Activated CD4-positive, alpha-beta T cell treated with anti-CD3 and anti-CD28 coated beads, Interleukin-2, amount 50 U/mL, for 24 hours (primary cell): ENCODE measurements around the gene RAP1A.

Experiments used
- DNase-seq, 2 donors: peaks; one replicate each; pipeline ENCODE4 v3.0.0-alpha.2; 2020; ENCODE audit warnings: low read depth in 1 of 2, low spot score in 1 of 2

Gene RAP1A

DNA sequence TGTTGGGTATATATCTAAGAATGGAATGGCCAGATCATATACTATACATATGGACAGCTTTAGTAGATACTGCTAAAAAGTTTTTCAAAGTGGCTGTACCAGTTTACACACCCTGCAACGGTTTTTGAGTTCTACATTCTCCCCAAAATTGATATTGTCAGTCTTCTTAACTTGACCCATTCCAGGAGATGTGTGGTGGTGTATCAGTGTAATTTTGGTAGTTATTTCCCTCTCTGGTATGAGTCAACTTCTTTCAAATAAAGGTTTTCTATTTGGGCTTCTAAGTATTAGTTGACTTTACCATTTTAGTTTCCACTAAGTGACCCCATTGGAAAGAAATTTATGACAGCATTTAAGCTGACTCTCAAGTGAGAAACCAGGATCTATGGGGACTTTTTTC, 90.4 kb downstream of the RAP1A start:
- no peak for DNase-seq

DNA sequence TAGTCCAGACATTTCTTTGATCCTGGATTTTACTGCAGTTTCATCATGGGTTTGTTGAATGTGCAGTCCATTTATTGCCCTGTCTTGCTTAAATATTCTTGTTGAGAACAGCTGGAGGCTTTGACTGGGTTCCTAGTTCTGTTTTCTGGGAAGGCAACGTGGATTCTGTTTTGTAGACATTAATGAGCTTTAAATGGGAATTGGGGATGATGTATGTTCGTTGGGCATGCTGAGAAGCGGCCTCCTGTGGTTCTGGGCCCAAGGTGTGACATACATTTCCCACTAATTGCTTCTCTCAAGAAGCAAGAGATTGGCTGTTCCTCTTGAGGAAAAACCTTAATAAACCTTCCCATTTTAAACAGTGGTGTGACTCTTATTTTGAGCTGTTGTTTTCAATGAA, 96.7 kb downstream of the RAP1A start:
- DNase-seq: no peak

DNA sequence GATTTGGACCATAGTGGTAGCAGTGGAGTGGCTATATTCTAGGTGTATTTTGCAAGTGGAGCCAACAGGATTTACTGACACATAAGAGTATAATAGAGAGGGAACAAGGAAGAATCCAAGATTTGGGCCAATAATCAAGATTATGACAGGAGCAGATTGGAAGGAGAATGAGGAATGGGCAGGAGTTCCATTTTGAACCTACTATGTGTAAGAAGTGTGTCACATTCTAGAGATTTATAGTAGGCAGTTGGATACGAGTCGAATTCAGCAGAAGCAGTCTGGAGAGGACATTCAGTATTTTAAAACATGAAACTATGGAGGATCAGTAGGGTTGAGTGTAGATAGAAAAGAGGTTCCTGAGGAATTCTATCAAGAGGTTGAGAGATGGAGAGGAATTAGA, 97.9 kb downstream of the RAP1A start:
- DNase-seq: no peak

DNA sequence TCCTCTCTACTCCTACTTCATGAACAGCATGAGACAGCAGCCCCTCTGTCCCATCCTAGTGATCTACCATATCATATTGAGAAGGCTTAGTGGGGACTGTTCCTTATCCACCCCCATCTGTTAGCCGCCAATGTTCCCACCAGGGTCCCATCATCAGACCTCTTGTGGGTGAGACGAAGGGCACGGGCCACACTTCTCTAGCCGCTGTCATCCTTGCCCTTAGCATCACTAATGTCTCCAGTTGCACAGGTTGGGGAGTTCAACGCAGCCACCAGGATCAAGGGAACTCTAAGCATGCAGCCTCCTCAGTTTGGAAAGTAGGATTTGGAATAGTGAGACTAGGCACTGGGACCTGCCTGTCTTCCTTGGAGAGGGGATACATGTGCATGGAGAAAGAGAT, 99.5 kb downstream of the RAP1A start:
- no peak for DNase-seq

DNA sequence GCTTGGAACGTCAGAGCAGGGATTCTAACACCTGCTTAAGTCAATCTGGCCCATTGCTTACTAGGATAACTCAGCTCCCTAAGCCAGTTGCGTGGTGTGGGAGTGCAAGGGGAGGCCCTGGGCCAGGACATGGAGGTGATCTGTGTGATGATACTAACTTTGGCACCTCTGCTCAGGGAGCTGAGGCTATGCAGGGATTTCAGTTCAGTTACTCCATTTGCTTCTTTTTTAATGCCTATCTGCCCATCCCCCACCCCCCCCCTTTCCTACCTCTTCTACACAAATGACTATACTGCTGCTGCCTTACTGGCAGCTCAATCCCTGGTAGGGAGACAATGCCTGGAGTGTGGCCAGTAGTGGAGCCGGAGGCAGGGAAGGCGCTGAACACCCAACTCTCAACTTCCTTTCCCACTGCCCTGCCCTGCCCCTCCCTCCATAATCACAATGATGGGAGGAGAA, 100.1 kb downstream of the RAP1A start:
- DNase-seq: no peak

DNA sequence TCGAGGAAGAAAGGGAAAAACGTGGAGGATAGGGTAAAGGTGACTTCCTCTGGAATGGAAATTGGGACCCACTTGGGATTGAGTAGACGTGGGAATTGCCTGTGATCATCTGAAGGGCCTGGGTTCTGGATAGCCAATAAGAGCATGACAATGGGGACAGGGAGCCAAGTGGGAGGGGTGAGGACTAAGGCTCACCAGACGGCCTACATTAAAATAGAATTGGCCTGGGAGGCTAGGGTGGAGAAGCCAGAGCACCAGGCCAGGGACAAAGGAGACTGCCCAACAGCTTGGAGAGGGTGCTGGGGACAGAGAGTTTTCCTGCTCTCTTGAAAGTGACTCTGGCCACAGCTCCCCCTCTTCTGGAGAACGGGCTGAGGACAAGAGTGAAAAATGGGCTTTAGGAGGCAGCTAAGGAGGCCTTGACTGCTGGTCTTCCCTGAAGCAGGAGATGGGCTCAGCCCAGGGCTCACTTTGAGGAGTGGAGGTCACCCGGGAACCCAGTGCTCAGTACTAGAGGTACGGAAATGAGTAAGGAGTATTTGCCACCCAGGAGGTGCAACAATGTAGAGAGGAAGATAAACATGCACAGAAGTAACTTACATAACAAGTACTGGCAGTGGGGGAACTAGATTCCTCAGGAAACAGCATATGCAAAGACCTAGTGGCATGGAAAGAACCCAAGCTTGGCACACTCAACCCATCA, 100.8 kb downstream of the RAP1A start:
- no peak for DNase-seq

DNA sequence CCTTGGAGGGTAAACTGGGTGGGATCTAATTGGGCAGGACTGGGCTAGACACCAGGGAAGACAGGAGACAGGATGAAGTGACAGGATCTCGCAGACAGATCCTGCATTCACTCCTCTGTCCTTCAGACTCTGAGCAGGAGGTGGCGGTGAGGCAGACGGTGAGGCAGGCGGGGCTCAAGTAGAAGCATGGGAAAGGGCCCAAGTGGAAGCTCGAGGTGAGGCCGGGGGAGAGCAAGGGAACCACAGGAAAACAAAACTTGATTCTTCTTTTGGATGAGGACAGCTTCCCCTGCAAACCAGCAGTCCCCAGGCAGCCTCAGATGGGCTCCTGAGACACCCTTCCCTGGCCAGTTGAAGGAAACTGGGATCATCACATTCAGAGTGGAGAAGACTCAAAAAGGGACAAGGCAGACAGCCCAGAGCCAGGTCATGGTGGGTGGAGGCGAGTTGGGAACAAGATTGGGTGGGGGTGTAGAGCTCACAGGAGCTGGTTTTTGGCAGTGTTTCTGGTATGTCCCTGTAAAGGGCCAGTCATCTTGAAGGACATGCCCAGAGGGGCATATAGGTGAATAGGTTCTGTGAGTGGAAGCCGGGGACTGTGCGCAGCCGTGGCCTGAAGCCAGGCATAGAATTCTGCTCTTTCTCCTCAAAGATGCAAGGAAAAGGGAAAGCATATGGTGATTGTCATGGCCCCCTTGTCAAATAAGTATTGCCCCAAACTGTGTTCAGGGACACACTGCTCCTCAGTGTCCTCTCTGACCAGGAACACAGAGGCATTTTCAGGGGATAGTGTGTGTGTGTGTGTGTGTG, 101.6 kb downstream of the RAP1A start:
- no peak for DNase-seq

DNA sequence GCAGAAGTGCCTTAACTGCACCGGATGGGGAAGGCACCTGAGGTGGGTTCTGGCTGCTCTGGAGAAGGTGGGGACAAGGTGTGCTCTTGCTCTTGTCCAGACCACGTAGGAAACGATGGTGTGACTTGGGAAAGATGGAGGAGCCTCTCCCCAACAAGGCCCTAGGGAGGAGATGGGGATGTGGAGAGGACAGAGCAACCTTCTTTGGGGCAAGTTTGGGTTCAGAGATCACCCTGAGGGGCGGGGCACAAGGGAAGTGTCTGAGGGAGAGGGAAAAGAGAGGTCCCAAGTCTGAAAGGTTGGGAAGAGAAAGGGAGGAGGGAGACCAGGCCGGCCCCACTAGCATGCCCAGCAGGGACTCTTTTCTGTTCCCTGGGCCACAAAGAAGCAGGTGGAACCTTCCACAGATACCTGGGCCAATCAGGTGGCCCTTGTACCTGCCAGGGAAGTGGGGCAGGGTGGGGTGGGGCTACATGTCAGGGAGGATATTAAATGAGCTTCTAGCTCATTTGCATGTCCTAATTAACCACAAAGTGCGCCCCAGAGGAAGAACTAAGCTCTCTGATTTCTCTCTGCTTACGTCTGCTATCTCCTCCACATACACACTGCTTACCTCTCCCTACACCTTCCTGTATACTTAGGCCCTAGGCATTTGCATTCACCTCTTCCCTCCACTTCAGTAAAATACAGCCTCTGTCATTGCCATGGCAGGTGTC, 103.7 kb downstream of the RAP1A start:
- DNase-seq: no peak

DNA sequence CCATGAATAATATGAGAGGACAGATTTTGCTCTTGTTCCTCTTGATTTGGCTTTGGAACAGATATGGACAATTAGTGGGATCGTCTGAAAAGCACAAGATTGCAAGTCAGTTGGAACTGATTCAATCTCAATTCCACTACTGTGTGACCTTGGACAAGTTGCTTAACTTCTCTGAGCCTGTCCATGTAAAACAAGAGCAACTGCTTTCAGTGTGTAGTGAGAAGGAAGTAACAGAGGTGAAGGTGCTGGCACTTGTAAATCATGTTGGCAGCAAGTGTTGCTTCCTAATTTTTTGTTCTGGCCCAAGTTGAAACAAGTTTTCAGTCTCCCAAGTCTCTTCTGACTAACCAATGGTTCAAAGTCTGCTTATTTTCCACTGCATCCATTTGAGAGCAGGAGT, 104.3 kb downstream of the RAP1A start:
- no peak for DNase-seq

DNA sequence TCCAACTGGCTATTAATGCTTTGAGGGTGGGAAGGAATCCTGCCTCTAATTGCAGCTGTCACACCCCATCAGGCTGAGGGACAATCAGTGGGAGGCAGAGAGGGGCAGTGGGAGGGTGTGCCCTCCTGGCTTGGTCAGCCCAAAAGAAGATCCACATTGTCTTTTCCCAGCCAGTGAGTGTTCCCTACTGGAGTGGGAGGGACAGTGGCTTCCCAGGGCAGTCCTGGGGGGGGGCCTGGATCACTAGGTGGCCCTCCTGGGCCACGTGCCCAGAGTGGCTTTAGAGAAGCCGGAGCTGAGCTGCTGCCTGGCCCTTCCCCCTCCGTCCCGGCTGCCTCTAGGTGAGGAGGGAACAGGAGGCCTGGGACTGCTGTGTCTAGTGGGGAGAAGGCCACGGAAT, 105.6 kb downstream of the RAP1A start:
- no peak for DNase-seq

DNA sequence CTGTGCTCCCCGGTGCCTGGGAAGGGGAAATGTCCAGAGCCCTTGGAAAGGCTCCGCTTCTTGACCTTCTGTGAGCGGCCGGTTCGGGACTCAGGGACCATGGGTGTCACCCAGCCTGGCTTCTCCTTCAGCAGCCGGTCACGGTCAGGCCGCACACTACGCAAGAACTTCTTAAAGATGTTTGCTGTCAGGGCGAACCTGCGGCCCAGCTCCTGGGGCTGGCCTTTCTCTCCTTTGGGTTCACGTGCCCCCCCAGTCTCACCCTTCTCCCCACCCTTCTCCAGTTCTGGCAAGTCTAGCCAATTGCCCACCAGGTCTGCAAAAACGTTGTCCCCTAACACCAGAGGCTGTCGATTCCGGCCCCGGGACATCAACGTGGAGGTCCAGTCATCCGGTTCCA, 107.5 kb downstream of the RAP1A start:
- DNase-seq: no peak

DNA sequence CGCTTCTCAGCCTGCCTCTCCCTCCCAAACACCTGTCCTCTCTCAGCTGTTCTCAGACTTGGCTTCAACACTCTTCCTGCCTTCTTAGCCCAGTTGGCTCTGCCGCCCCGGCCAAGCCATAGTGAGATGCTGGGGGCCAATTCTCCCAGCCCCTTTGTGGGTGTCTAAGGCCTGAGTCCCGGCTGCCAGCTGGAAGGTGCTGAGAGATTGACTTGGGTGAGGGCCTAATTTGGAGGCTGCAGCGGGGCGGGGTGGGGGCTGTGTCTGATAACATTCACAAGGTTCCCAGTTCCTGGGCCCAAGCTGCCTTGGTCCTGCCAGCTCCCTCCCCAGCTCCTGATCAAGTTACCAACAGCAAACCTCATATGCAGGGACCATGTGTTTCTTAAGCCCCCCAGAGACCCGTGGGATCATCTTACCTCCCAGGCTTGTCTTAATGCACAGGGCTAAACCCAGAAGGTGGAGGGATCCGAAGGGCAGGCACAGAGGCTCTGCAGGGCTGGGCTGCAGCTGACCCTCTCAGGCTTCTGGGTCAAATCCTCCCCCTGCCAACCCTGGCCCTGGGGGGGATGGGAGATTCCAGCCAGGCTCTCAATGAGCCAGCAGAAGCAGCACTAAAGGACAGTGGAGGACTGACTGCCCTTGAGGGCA, 109.8 kb downstream of the RAP1A start:
- DNase-seq: no peak

DNA sequence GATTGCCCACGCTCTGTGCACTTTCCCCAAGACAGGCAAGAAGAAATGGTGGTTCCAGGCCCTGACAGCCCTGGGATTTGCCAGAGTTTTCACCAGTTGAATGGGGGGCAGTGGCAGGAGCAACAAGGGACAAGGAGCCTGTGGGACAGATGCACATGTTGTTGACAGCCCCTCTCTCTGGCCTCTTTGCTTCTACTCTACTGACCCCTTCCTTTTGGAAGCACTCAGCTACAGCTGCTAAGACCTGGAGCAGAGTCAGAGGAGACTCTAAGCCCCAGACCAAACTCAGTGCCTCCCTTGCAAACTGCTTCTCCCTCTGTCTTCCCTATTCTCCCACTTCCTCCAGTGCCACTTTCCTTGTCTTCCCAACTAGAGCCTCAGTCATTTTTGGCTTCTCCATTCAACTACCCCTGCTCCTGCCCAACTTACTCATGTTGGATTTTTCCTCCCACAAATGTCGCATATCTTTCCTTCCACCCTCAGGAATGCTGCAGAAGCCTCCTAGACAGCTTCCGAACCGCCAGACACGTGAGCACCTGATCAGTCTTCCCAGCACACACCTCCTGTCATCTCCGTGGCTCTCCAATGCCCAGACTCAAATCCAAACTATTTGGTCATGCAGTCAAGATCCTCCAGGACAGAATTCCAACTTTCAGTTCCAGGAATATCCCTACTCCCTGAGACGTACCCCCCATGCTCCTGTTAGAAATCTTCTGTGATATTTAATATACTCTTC, 110.5 kb downstream of the RAP1A start:
- no peak for DNase-seq

DNA sequence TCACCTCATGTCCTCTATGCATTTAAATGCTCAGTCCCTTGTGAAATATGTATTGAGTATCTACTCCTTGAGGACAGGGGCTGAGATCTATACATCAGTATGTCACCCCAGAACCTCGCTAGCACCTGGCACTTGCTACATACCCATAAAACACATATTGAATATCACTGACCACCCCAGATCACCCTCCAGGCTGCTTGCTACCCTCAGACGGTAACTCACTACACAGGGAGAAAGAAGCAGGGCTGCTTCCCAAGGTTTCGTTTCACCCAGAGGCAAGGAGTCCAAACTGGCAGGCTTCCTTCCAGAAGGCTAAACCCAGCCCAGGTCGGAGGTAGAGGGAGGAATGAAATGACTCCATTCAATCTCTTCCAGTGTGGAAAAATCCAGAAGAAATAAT, 111.1 kb downstream of the RAP1A start:
- DNase-seq: no peak

DNA sequence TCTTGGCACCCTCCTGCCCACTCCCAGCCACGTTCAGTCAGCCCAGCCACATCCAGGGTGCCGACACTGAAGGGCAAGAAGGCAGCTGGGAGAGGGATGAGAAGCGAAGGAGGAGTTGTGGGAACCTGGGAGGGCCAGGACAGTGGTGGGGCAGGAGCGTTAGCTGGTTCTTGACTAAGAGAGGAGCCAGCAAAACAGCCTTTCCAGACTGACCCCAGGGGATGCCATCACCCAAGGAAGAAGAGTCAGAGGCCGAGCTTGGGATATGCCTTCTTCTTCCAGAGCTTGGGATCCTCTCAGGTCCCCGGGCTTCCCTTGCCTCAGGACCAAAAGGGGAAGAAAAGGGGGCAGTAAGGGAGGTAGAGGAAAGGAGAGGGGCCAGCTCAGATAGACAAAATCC, 112.4 kb downstream of the RAP1A start:
- DNase-seq: no peak

DNA sequence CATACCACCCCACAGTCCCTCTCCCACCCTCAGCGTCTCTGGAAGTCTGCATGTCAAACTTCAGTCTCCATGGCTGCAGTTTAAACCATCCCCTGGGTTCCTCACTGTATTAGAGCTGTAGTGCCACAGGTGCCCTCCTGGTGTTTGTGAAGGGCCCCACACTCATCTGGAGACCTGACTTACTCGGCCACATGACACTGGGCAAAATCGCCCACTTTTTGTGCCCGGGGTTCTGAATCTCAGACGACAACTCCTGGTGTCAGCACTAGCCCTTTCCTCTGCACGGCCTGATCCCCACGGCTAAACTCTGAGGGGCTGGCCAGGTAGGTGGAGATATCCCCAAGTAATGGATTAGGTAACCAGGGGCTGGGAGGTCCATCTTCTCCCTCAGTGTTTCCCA, 113.1 kb downstream of the RAP1A start:
- DNase-seq: no peak

DNA sequence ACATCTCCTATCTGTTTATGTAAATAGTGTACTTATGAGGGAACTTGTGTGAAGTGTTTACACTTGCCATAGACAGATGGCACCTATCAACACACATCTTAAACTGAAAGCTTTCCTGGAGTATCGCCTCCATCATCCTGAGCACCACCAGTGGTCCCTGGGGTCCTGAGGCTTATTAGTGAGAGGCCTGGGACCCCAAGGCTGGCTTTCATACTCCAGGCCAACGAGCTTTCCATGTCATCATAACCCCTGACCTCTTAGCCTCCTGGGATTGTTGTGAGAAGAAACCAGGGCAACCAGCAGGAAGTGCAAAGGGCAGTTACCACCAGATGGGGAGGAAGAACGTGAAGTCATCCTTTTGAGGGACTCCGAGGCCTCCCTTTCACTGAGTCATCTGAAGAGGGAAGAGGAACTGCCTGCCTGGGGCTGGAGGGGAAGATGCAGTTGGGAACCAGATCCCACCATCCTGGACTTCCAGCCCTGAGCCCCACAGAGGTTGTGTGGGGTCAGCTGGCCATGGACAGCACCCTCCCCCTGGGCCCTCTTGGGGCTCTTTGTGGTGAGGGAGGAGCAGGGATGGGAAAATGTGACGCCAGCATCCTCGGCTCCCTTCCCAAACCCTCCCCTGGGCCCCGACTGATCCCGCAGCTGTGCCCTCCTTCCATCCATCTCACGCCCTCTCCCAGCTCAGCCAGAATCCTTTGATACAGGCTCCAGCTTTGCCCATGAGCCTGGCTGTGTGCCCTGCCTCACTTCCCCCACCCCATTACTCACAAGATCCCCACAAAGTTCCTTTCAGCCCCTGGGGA, 113.8 kb downstream of the RAP1A start:
- DNase-seq: no peak

DNA sequence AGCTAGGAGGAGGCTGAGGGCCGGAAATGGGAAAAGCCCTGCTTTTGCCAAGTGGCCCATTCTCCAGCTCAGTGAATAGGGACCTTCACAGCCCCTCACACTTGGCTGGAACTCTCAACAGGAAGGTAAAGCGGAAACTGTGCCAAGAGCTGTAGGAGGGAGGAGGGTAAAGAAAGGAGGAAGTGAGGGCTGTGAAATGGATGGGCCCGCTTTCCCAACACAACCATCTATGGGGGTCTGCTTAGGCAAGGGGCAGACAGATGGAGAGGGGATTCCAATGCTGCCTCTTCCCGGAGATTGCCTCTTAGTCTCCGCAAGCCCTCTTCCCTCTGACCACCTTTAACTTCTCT, 114.4 kb downstream of the RAP1A start:
- no peak for DNase-seq

DNA sequence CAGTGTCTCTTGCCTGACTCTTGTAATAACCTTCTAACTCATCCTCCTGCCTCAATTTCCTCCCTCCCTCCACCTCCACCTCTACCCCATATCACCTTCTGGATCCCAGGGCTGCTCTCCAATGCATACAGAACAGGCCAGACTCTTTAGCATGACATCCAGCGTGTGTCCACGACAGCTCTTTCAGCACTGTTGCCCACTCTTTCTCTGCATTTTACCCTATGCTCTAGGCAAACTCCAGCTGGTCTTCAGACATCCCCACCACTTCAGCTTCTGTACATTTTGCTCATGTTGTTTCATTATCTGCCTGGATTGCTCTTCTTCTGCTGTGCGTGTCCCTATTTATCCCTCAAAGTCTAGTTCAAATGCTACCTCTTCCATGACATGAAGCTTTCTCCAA, 114.8 kb downstream of the RAP1A start:
- DNase-seq: no peak

DNA sequence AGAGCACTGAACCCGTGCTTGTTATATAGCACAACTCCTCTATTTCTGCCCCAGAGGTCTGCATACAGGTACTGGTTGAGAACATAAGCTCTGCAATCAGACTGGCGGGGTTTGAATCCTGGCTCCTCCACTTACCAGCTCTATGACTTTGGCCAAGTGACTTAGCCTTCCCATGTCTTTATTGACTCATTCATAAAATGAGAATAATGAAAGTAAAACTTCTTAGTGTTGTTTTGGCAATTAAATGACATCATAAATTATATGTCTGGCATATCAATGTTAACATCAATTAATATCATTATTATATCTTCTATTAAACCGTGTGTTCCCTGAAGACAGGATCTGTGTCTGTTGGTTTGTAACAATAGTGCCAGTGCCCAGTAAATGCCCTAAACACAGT, 115.3 kb downstream of the RAP1A start:
- no peak for DNase-seq
